ENCODE data around the gene RUFY3. TPM values are rescaled to one million over a fixed set of nuclear protein-coding genes. Genes with fewer than 3 reads are reported as not detected.
"Not testable (repeated sequence)": the region's sequence is repeated elsewhere in the genome, so short reads cannot be mapped to it uniquely, and the experiment has no call there.

RUFY3 gene
- total RNA-seq, 1 donor from 2014 or later = 35.6 TPM

DNA sequence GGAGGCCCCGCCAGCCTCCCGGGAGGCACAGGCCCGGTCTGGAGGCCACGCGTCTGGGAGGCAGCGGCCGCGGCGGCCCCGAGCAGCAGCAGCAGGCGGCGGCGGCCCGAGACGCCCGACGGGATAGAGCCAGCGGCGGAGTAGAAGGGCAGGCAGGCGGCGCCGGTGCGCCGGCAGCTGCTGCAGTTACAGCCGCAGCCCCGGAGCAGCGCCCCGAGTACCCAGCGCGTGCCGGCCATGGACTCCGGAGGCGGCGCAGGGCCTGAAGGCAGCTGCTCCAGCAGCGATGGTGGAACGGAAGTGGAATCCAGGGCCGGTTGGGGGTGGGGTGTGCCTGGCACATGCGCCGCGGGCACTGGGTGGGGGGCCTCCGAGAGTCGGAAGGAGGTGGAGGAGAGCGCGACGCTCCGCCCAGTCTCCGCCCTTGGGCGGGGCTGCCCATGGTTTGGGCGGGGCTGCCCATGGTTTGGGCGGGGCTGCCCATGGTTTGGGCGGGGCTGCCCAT, 117.9 kb downstream of the RUFY3 start, which contains the start of gene GRSF1:
Gene GRSF1, minus strand, starts transcription at position 302 of the 505 bp plus-strand sequence. Its CDS starts 63 bp downstream, at position 239.
- no peaks in the 10 kb centered on the region for H3K36me3 ChIP-seq (ENCODE audit: control insufficient read depth, insufficient read depth, low read length)
- DNase-seq (ENCODE audit: low read depth) = peak; percentile 34
- TF ChIP-seq, protein P1, sequence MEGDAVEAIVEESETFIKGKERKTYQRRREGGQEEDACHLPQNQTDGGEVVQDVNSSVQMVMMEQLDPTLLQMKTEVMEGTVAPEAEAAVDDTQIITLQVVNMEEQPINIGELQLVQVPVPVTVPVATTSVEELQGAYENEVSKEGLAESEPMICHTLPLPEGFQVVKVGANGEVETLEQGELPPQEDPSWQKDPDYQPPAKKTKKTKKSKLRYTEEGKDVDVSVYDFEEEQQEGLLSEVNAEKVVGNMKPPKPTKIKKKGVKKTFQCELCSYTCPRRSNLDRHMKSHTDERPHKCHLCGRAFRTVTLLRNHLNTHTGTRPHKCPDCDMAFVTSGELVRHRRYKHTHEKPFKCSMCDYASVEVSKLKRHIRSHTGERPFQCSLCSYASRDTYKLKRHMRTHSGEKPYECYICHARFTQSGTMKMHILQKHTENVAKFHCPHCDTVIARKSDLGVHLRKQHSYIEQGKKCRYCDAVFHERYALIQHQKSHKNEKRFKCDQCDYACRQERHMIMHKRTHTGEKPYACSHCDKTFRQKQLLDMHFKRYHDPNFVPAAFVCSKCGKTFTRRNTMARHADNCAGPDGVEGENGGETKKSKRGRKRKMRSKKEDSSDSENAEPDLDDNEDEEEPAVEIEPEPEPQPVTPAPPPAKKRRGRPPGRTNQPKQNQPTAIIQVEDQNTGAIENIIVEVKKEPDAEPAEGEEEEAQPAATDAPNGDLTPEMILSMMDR (IDR thresholded peaks at IDR 0.05; ENCODE audit: insufficient read depth, low read length, poor library complexity, severe bottlenecking) = no peak
- H3K4me3 ChIP-seq (ENCODE audit: low read depth, low read length) = peak within 1 kb of the TSS; percentile 96
- no peaks in the 10 kb centered on the region for H3K27me3 ChIP-seq (ENCODE audit: control insufficient read depth, insufficient read depth, low read length)

- not testable (repeated sequence) for DNase-seq (ENCODE audit: low read depth); H3K36me3 ChIP-seq (ENCODE audit: control insufficient read depth, insufficient read depth, low read length); H3K4me3 ChIP-seq (ENCODE audit: low read depth, low read length); H3K27me3 ChIP-seq (ENCODE audit: control insufficient read depth, insufficient read depth, low read length)
These were observed 118.4 kb downstream of the RUFY3 start for GRCh38 chr4:70840137-70840536.

GRCh38 chr4:70840631-70841030, 118.9 kb downstream of the RUFY3 start:
- not testable (repeated sequence) for H3K27me3 ChIP-seq (ENCODE audit: control insufficient read depth, insufficient read depth, low read length); H3K4me3 ChIP-seq (ENCODE audit: low read depth, low read length); DNase-seq (ENCODE audit: low read depth); H3K36me3 ChIP-seq (ENCODE audit: control insufficient read depth, insufficient read depth, low read length)

DNA sequence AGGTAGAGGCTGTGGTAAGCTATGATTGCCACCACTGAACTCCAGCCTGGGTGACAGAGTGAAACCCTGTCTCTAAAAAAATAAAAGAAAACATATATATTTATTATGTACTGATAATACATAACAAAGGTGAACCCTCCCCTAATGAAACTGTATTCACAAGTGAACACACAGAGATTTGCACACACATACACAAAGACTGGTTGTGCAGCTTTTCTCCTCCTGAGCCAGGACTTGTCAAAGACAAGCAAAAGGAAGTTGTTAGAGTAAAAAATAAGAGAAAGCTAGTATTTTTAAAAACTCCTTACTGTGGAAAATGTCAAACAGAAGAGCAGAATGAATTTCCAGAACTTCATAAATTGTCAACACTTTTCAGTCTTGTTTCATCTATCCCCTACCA, 119.4 kb downstream of the RUFY3 start:
- no peaks in the 10 kb centered on the region for H3K36me3 ChIP-seq (ENCODE audit: control insufficient read depth, insufficient read depth, low read length)
- TF ChIP-seq, protein P1 (IDR thresholded peaks at IDR 0.05; ENCODE audit: insufficient read depth, low read length, poor library complexity, severe bottlenecking) = no peak
- no peaks in the 10 kb centered on the region for H3K27me3 ChIP-seq (ENCODE audit: control insufficient read depth, insufficient read depth, low read length)
- no peak overlapping the region for H3K4me3 ChIP-seq (ENCODE audit: low read depth, low read length)
- DNase-seq (ENCODE audit: low read depth) = no peak

GRCh38 chr4:70841951-70842350, 120.2 kb downstream of the RUFY3 start:
- Histone ChIP-seq H3K4me3 (ENCODE audit: low read depth, low read length) (no peak overlapping the region), H3K36me3 (ENCODE audit: control insufficient read depth, insufficient read depth, low read length) (no peaks in the 10 kb centered on the region), H3K27me3 (ENCODE audit: control insufficient read depth, insufficient read depth, low read length) (no peaks in the 10 kb centered on the region)
- TF ChIP-seq, protein P1 (IDR thresholded peaks at IDR 0.05; ENCODE audit: insufficient read depth, low read length, poor library complexity, severe bottlenecking) = no peak
- no peak for DNase-seq (ENCODE audit: low read depth)

DNA sequence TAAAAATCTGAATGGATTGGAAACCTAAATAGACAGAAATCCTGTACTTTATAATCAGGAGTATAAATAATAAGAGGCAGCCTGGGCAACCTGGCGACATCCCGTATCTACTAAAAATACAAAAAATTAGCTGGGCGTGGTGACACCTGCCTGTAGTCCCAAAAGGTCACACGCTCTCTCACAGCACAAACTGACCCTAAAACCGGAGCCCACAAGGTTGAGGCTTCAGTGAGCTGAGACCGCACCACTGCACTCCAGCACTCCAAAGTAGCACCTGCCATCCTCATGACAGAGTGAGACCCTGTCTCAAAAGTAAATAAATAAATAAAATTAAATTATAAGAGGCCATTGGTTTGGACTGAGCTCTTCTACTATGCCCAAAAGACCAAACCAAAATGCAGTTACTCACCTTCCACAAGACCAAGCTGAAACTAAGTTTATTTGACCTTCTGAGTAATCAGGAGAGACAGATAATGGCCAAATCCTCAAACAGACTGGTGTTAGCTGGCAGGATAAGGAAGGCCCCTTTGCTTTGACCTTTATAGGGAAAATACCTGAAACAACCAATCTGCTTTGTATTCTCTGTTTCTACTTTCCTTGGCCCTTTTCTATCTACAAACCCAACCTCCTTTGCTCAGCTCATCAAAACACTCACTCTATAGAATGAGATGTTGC, 121.1 kb downstream of the RUFY3 start:
- Histone ChIP-seq H3K27me3 (ENCODE audit: control insufficient read depth, insufficient read depth, low read length) (no peaks in the 10 kb centered on the region), H3K36me3 (ENCODE audit: control insufficient read depth, insufficient read depth, low read length) (no peaks in the 10 kb centered on the region), H3K4me3 (ENCODE audit: low read depth, low read length) (no peak overlapping the region)
- DNase-seq (ENCODE audit: low read depth) = no peak
- TF ChIP-seq, protein P1 (IDR thresholded peaks at IDR 0.05; ENCODE audit: insufficient read depth, low read length, poor library complexity, severe bottlenecking) = no peak

DNA sequence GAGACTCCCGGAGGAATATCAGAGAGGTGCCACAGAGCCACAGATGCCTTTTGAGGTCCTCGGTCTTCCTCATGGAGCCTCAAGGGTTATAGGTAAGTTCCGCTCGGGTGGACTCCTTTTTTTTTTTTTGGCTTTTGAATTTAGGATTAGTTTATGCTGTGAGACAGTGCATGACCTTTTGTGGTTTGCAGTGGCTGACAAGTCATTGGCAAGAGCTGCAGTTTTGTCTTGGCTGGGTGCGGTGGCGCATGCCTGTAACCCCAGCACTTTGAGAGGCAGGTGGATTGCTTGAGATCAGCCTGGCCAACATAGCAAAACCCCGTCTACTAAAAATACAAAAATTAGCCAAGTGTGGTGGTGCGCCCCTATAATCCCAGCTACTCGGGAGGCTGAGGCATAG, 122.4 kb downstream of the RUFY3 start:
- H3K27me3 ChIP-seq (ENCODE audit: control insufficient read depth, insufficient read depth, low read length) = no peaks in the 10 kb centered on the region
- H3K36me3 ChIP-seq (ENCODE audit: control insufficient read depth, insufficient read depth, low read length) = no peaks in the 10 kb centered on the region
- TF ChIP-seq, protein P1 (IDR thresholded peaks at IDR 0.05; ENCODE audit: insufficient read depth, low read length, poor library complexity, severe bottlenecking) = no peak
- no peak for DNase-seq (ENCODE audit: low read depth)
- H3K4me3 ChIP-seq (ENCODE audit: low read depth, low read length) = no peak overlapping the region

Measured in kidney epithelial cell (primary cell).